ENCODE data around the gene NTRK3. TPM values are rescaled to one million over a fixed set of nuclear protein-coding genes. Genes with fewer than 3 reads are reported as not detected.

Gene NTRK3
- total and polyA plus RNA-seq, 2 of the 13 experiments (the other 11 are each of a cell fraction or from before 2014, with no cell fraction given), result not detected

GRCh38 chr15:88003541-88004327 lies 252.8 kb downstream of the NTRK3 start:
- no peaks in the 10 kb centered on the region for H3K27me3 ChIP-seq (ENCODE audit: control insufficient read depth in 1 of 2, insufficient read depth in 2 of 2, low read length in 2 of 2)
- no peak overlapping the region for H3K27ac ChIP-seq (ENCODE audit: extremely low read length, insufficient read depth, low read length)
- no peak overlapping the region for H3K4me2 ChIP-seq (ENCODE audit: low read depth, low read length)
- no peak overlapping the region for H3K9ac ChIP-seq (ENCODE audit: insufficient read depth, low read depth, low read length)
- WGBS (ENCODE audit: low lambda C conversion rate), result 22% methylated on average over 2 of the region's 2 CpGs
- H3K4me1 ChIP-seq (ENCODE audit: insufficient read depth, low read length), result no peaks in the 10 kb centered on the region
- H3K4me3 ChIP-seq (replicated peaks in 1 of 3; ENCODE audit: insufficient read depth in 1 of 3, low read depth in 2 of 3, low read length in 3 of 3), result no peak overlapping the region
- H3K36me3 ChIP-seq (replicated peaks in 1 of 2; ENCODE audit: control insufficient read depth in 1 of 2, insufficient read depth in 2 of 2, low read length in 2 of 2), result no peaks in the 10 kb centered on the region
- ChIA-PET POLR2A (no interaction called here), CTCF (ENCODE audit: low intra/inter-chr PET ratio, low total read pairs) (no interaction called here)
- ATAC-seq, result no peak
- in situ Hi-C loops (cut with HindIII; ENCODE audit: extremely low pct_ligation_motif_present, low pct_unique_long_range_greater_than_20kb) (no loop called here), intact Hi-C loops (cut with micrococcal nuclease; ENCODE audit: unreplicated experiment) (no loop called here)
- peaks cover 37% of the 10 kb centered on the region for H3K9me3 ChIP-seq (ENCODE audit: low read length)
- H4K20me1 ChIP-seq (ENCODE audit: insufficient read depth, low read length), result no peaks in the 10 kb centered on the region
- no peak overlapping the region for H2AFZ ChIP-seq (ENCODE audit: low read length)
- no TSS peak for BruUV-seq (replicated peaks)
- DNase-seq (ENCODE audit: low spot score), result no peak
- TF ChIP-seq NFAT5 (CRISPR knock-in tag; IDR thresholded peaks at IDR 0.05) (no peak), MAX (IDR thresholded peaks at IDR 0.05) (no peak), PHF8 (CRISPR knock-in tag; IDR thresholded peaks at IDR 0.05) (no peak), ZFP36L1 (CRISPR knock-in tag; IDR thresholded peaks at IDR 0.05) (no peak), ZNF768 (CRISPR knock-in tag; IDR thresholded peaks at IDR 0.05) (no peak), FOXP1 (IDR thresholded peaks at IDR 0.05) (no peak), FOXP1 (CRISPR knock-in tag; IDR thresholded peaks at IDR 0.05) (no peak), KMT2B (CRISPR knock-in tag; IDR thresholded peaks at IDR 0.05) (no peak), HIC2 (CRISPR knock-in tag; IDR thresholded peaks at IDR 0.05; ENCODE audit: low read depth) (no peak), ZNF3 (CRISPR knock-in tag; IDR thresholded peaks at IDR 0.05) (no peak), ZNF615 (CRISPR knock-in tag; IDR thresholded peaks at IDR 0.05; ENCODE audit: borderline replicate concordance) (no peak), PRMT3 (CRISPR knock-in tag; IDR thresholded peaks at IDR 0.05; ENCODE audit: borderline replicate concordance, low read depth) (no peak), GPN1 (CRISPR knock-in tag; IDR thresholded peaks at IDR 0.05; ENCODE audit: borderline replicate concordance) (no peak), GABPB1 (CRISPR knock-in tag; IDR thresholded peaks at IDR 0.05) (no peak)
- no peak for FAIRE-seq
- no peaks in the 10 kb centered on the region for H3K79me2 ChIP-seq (ENCODE audit: insufficient read depth, low read length)
